ENCODE results near the gene AGAP4. TPM values are rescaled to one million over a fixed set of nuclear protein-coding genes. Genes with fewer than 3 reads are reported as not detected.
"Not testable (repeated sequence)": the region's sequence is repeated elsewhere in the genome, so short reads cannot be mapped to it uniquely, and the experiment has no call there.

Gene AGAP4
- polyA plus RNA-seq (ENCODE audit: insufficient read length in 10 of 10): 10 to 100 TPM in 8 of 10 donors, 1 to 10 TPM in 2; 7.8 to 38.0 (median 15.9) TPM
- long read RNA-seq, donor 1: 0 reads
- long read RNA-seq, donor 2: 0 reads
- long read RNA-seq, donor 3: 0 reads
- long read RNA-seq, donor 4: 0 reads
- long read RNA-seq, donor 5: 0 reads
- long read RNA-seq, donor 6: 0 reads
- long read RNA-seq, donor 7: 0 reads
- long read RNA-seq, donor 8: 0 reads
- long read RNA-seq, donor 9: 0 reads

DNA sequence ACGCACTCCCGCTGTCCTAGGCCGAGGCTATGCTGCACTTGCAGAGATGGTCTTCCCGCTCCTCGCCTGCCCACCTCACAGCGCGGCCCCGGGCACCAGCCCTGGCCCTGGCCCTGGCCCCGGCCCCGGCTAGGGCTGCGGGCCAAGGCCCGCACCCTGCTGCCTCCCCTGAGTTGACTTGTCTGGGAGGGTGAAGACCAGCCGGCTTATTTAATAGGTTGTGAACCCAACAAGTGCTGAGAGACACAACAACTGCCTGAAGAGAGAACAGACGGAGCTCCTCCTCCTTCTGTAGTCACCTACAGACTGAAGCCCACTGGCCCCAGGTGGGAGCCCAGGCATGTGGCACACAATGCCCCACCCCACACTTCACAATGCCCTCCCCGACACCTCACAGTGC is at the start of gene AGAP4:
Gene AGAP4 (minus strand): TSS at position 101 of the 400 bp plus-strand sequence. CDS start 153 bp downstream, outside the sequence.
- DNase-seq: not testable (repeated sequence)

DNA sequence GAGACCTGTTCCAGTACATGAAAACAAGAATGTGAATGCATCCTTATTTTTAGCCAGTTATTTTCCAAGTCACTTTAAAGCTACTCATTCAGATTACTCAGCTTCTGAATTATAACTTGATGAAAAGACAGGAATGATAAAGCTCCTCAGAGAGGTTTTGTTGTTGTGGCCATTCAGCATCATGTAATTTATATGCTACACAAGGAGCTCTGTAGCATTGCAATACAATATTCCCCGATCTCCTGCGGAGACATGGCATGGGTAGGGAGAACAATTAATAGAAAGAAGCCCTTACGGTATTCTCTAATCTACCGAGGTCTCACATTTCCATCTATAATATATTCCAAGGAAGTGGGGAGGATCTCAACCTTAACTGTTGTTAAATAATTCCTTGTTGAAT is 43.4 kb upstream of the AGAP4 start:
- DNase-seq: peak in 1 of 3 donors; percentile 0

DNA sequence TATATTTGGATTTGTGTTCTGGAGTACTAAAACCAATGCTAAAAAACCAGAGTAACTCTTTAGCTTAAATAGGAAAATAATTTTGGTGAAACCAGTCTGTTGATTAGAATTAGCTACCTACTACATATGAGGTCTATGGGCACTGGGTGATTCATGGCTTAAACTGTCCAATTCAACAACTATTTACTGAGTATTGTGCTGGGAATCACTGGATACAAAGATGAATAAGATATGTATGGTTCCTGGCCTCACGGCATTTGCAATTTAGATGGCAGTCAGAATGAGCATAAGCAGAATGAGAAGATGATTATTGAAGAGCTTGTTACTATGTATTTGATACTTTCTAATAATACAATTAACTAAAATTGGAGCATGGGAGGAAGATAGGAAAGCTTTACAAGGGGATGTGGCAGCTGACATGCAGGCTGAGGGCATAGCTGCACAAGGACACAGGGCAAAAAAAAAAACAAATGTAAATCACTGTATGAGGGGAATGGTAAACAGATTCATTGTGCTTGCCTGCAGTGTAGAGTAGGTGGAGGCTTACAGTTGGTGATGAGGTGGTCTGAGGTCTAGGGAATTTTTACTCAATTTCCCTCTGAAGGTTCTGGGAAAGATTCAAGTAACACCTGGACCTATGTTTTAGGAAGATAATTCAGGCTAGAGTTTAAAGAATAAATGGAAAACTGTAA is 42.4 kb upstream of the AGAP4 start:
- not testable (repeated sequence) for DNase-seq

DNA sequence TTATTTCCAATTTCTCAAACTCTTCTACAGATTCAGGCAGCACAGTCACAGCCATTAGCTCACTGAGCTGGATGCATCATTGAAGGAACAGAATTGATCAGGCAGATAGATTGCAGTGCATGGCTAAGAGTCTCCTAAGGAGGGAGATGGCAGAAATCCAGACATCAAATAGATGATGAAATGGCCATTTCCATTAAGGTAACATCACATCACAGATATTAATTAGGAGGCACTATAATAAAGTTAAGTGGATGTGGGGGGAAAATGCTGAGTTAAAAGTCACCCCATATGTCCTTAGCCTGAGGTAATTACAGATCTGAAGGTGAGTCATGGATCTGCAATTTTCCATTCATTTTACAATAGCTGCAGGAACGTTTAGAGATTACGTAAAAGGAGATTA is 35.6 kb upstream of the AGAP4 start:
- DNase-seq: not testable (repeated sequence)

DNA sequence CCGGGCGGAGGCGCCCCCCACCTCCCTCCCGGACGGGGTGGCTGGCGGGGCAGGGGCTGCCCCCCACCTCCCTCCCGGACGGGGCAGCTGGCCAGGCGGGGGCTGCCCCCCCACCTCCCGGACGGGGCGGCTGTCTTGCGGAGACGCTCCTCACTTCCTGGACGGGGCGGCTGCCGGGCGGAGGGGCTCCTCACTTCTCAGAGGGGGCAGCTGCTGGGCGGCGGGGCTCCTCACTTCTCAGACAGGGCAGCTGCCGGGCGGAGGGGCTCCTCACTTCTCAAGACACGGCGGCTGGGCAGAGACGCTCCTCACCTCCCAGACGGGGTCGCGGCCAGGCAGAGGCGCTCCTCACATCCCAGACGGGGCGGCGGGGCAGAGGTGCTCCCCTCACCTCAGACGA is 18.1 kb upstream of the AGAP4 start:
- not testable (repeated sequence) for DNase-seq

DNA sequence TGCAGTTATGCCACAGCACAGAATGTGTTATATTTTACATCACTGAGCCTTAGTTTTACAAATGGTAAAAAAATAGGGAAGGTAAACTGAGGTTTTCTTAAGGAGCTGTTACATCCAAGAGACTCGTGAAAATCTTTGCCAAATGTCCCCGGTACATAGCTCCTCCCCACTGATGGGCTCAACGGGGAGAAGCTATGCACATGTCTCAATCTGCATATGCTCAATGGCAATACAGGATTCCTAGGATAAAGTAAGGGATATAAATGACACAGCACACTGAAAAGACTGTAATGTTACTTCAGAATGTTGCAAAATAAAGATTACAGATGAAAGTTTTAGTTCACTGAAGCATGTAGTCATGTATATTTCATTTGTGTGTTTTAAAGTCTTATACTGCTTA is 17.0 kb upstream of the AGAP4 start:
- not testable (repeated sequence) for DNase-seq

DNA sequence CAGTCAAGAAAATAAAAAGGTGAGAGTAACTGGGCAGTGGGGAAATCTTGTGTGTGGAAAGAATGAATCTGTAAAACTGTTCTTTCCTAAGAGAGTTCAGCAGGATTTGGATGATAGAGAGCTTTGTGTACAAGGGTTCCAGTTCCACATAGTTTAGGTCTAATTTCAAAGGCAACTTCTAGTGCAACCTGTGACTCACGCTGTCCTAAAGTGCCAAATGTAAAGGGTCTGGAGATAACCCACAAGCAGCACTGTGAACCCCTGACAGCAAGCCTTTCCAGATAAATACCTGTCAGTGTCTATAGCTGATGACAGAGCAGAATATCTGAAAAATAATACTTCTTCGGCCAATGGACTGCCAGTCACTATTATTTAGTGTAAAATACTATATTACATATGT is 16.3 kb upstream of the AGAP4 start:
- not testable (repeated sequence) for DNase-seq

DNA sequence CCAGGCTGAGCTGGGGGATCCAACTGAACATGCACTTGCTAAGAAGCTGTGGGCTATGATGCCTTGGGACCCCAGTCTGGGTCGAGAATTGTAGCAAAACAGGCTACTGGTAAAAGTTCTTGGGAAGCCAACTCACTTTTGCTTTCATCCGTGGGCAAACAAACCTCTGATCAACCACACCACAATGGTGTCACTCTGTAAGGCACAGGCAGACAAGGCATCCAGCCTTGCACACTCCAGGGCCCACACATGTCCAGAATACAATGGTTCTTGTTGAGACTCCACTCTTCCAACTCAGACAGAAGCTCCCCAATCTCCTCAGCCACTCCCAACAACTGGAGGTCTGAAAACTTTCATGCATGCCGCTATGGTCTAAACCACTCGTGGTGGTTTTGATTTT is 10.6 kb upstream of the AGAP4 start:
- DNase-seq: not testable (repeated sequence)

DNA sequence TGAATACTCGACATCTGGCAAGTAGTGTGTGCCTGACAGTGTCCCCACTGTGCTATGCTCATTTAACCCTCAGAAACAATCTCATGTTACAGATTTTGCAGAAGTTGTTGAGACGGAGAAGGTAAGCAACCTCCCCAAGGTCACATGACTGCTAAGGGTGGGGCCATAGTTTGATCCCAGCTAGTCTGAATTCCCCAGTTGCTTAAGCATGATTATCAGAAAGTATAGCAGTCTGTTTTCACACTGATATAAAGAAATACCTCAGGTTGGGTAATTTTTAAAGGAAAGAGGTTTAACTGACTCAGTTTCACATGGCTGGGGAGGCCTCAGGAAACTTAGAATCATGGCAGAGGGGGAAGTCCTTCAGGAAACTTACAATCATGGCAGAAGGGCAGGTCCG is 1.2 kb upstream of the AGAP4 start:
- not testable (repeated sequence) for DNase-seq

DNA sequence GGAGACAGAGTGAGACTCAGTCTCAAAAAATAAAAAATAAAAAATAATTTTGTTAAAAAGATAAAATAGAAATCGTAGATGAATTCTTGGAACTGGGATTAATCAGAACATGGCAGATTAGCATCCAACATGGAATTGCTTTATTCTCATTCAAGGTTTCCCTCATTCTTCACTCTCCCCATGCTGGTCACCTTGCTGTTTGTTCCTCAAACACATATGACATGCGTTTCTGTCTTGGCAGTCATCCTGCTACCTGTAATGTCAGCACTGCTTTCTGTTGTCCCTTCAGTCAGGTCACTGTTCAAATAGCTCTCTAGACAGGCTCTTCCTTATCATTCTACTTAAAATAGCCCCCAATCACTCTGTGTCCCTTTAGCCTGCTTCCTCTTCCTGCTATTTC is 24.4 kb downstream of the AGAP4 start:
- not testable (repeated sequence) for DNase-seq

DNA sequence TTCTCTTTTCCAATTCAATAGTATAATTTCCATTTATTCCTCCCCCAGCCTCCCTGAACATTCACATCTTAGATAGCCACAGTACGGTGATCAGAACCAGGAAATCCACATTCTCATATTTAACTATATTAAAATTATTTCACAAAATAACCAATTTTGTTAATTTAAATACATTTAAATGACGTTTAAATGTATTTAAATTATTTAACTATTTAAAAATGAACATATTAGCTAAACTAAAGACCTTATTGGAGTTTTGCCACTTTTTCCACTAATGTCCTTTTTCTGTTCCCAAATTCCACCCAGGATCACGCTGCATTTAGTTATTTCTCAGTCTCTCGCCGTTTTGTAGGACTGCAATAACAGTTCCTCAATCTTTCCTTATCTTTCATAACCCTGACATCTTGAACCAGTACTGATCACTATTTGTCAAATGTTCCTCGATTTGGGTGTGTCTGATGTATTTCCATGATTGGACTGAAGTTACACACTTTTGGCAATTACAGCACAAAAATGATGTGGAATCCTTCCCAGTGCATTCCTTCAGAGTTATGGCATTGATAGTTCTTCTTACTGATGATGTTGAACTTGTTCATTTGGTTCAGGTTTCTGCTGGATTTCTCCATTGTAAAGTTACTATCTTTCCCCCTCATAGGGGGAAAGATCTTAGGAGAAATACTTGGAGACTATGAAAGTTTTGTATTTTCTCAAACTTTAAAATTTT is 27.0 kb downstream of the AGAP4 start:
- peak; percentile 19 to 47 (median 21) for DNase-seq

DNA sequence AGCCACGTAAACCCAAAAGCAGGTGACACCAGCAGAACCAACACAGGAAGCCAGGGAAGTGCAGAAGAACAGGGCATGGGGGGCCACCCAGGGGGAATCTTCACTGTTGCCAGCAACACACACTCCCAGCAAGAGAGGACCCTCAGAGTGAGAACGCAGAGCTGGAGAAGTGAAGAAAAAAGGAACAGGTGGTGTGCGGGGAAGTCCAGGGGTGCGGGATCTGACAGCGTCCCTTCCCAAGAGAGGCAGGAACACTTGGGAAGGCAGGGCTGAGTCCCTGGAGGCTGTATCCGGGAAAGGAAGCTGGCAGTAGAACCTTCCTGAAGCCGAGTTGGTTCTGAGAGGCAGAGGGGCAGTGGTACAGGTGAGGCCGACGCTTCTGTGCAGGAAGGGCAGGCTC is 27.7 kb downstream of the AGAP4 start:
- no peak for DNase-seq

DNA sequence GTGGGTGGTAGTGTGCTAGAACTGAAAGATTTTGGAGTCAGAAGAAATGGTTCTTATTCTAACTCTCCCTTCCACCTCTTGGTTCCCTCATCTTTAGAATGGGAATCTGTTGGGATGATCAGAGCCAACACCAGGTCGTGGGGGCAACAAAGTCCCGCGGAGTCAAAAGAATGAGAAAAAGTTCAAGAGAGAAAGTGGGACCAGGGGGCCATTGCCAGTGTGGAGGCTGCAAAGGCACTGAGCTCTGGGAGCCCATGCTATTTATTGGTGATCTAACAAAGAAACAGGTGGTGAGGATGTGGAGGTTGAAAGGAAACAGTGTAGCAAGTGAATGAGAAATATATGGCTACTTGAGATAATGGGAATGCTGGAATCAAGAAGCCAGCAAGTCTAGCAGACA is 29.4 kb downstream of the AGAP4 start:
- no peak for DNase-seq

DNA sequence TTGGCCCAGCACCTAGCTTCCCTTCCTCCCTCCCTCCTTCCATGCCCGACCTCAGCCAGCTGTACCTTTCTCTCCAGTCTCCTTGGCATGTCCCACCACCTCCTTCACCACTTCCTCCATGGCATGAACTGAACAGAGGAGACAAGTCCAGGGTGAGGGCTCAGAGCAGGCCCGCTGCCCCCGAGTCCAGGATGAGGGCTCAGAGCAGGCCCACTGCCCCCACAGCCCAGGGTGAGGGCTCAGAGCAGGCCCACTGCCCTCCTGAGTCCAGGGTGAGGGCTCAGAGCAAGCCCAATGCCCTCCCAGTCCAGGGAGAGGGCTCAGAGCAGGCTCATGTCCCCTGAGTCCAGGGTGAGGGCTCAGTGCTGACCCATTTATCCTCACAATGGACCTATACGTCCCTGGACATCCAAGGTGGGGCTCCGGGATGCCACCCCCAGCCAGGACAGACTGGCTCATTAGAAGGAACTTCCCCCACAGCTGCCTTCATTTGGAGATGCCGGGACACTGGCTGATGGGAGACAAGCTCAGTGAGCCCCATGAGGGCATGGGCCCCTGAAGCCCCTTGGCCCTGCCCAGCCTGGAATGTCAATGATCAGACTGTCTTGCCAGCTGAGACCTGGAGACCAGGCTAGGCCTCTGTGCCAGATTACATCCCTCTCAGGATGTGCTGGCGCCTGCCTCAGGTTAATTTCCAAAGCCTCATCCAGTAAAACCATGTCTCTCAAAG is 30.0 kb downstream of the AGAP4 start:
- DNase-seq: no peak

DNA sequence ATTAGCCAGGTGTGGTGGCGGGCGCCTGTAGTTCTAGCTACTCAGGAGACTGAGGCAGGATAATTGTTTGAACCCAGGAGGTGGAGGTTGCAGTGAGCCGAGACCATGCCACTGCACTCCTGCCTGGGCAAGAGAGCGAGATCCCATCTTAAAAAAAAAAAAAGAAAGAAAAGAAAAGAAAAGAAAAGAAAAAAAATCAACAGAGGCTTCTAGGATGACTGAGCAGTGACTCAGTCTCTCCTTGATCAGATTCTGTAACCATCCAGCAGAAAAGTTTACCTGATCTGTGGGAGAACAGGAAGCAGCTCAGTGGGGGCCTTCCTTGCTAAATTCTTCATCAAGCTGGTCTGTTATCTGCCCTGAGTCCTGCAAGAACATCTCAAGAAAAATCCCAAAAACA is 33.2 kb downstream of the AGAP4 start:
- not testable (repeated sequence) for DNase-seq

DNA sequence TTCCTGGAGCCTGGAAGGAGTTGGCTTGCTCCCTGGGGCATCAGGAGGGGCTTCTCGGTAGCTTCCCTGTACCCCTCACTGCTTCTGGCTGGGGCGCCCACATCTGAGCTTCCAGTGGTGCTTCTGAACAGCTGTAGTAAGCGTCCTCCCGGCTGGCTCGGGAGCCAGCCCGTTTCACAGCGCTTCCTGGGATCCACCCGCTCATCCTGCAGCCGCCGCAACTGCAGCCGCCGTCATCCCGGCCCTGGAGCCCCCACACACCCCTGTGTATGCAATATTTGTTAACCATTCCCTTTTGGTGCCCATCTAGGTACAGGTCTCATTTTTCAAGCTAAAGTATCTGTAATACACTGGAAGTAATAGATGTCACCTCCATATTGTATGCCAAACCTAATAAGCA is 34.3 kb downstream of the AGAP4 start:
- DNase-seq: not testable (repeated sequence)

DNA sequence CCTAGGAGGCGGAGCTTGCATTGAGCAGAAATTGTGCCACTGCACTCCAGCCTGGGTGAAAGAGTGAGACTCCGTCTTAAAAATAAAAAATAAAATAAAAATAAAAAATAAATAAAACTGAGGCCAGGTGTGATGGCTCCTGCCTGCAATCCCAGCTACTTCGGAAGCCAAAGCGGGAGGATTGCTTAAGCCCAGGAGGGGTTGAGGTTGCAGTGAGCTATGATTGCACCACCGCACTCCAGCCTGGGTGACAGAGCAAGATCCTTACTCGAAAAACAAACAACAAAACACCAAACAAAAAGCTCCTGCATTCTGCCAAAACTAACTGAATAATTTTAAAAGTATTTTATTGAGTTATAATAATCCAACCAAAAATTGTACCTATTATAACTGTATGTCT is 36.2 kb downstream of the AGAP4 start:
- DNase-seq: no peak

DNA sequence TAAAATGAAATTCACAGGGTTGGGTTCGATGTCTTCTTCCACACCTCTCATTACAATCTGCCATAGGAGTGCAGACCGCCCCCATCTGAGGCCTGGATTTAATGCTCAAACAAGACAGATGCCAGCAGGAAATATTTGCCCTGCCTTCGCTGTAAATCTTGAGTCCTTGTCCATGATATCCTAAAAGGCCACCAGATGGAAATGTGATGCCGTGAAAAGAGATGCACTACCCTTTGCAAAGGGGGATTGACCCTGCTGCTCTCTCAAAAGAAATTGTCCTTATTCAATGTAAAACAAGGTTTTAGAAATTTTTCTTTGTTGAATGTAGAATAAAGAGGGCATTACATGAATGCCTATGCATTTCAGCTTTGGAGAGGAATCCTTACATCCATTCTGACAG is 37.5 kb downstream of the AGAP4 start:
- peak; percentile 15 to 32 (median 20) for DNase-seq

DNA sequence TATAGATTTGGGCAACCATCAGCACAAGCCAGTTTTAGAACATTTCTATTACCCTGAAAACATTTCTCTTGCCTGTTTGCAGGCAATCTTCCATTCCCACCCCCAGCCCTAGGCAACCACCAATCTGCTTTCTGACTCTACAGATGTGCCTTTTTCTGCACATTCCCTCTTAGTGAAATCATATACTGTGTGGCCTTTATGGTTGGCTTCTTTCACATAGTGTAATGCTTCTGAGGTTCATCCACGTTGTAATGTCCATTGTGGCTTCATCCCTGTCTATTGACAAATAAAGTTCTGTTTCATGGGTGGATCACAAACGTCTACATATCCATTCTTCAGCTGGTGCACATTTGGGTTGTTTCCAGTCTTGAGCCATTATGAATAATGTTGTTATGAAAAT is 42.3 kb downstream of the AGAP4 start:
- DNase-seq: not testable (repeated sequence)

DNA sequence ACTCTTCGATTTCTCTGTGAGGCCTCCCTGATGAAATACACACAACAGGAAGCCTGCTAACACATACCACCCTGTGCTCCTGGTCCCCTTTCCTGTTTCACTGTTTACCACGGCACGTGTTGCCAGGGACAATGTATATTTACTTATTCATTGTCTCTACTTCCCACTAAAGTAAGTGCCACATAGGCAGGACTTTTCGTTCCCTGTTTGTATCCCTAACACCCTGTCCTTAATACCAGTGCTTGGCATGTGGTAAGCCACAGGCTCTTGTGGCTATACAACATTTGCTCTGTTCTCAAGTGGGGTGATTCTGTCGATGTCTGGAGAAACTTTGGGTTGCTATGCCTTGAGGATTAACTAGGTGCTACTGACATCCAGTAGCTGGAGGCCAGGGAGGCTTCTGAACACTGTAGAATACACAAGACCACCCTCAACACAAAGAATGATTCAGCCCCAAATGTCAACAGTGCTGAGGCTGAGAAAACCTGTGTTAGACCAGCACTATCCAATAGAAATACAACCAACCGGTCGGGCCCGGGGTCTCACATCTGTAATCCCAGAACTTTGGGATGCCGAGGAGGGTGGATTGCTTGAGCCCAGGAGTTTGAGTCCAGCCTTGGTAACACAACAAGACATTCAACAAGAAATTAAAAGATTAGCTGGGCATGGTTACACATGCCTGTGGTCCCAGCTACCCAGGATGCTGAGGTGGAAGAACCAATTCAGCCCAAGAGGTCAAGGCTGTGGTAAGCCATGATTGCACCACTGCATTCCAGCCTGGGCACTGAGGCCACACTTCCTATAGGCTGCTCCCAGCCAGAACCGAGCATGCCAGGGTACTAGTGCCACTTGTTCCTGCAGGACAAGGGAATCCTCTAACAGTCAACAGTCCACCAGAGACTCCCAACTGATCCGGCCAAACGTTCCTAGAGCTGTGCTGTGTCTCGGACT is 44.0 kb downstream of the AGAP4 start:
- DNase-seq: not testable (repeated sequence)

DNA sequence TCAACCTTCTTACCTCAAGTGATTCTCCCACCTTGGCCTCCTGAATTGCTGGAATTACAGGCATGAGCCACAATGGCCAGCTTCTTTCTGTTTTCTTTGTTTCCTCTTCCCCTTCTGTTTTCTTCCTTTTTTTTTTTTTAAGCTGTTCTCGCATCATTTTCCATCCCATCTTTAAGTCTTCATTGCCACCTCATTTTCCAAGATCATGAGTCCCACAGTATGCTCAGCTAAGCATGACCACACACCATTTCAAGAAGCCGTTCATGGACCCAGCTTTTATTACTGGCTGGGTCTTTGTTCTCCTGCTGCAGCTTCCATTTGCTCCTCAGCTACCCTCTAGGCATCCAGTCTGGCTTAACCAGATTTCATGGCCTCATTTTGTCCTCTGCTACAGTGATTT is 52.5 kb downstream of the AGAP4 start:
- not testable (repeated sequence) for DNase-seq

All from muscle of back (tissue), 13 donors.